Mesendoderm (in vitro differentiated cells): ENCODE data around the gene KRT2.

Source experiments
- DNase-seq: peaks from one replicate; pipeline ENCODE4 v3.0.0; 2013
- H2AK5ac ChIP-seq: 2 replicates; pipeline ENCODE4 v1.6.1; 2013; ENCODE audit warnings: low read length, inconsistent platforms
- H2BK120ac ChIP-seq: 2 replicates; pipeline ENCODE4 v1.6.1; 2013; ENCODE audit warnings: low read depth, mild to moderate bottlenecking, low read length, moderate library complexity, mixed read lengths
- H2BK15ac ChIP-seq: replicated peaks from 2 replicates; pipeline ENCODE4 v1.6.1; 2013; ENCODE audit warnings: low read depth, mild to moderate bottlenecking, moderate library complexity
- H2BK5ac ChIP-seq: 2 replicates; pipeline ENCODE4 v1.6.1; 2013; ENCODE audit warnings: low read length, inconsistent platforms
- H3K18ac ChIP-seq: 2 replicates; pipeline ENCODE4 v1.6.1; 2013; ENCODE audit warnings: mild to moderate bottlenecking, low read length, mixed read lengths
- H3K23ac ChIP-seq: one replicate; pipeline ENCODE4 v1.6.1; 2013; ENCODE audit warnings: low read length
- H3K27ac ChIP-seq: 2 replicates; pipeline ENCODE4 v1.5.1; 2013; ENCODE audit warnings: low read depth, mild to moderate bottlenecking, inconsistent platforms, low read length, moderate library complexity
- H3K27me3 ChIP-seq: 2 replicates; pipeline ENCODE4 v1.6.1; 2013; ENCODE audit warnings: low read length, control low read depth, mild to moderate bottlenecking, inconsistent platforms; ENCODE audit not compliant: insufficient read depth, poor library complexity
- H3K36me3 ChIP-seq: 2 replicates; pipeline ENCODE4 v1.6.1; 2013; ENCODE audit warnings: low read length, inconsistent platforms; ENCODE audit not compliant: control insufficient read depth, insufficient read depth
- H3K4ac ChIP-seq: one replicate; pipeline ENCODE4 v1.6.1; 2013; ENCODE audit warnings: low read depth, mild to moderate bottlenecking, low read length, moderate library complexity
- H3K4me1 ChIP-seq: 2 replicates; pipeline ENCODE4 v1.6.1; 2013; ENCODE audit warnings: low read depth, low read length, inconsistent platforms; ENCODE audit not compliant: control insufficient read depth
- H3K4me2 ChIP-seq: 2 replicates; pipeline ENCODE4 v1.6.1; 2013; ENCODE audit warnings: low read length
- H3K4me3 ChIP-seq: 2 replicates; pipeline ENCODE4 v1.5.1; 2013; ENCODE audit warnings: mild to moderate bottlenecking, low read length
- H3K56ac ChIP-seq: one replicate; pipeline ENCODE4 v1.6.1; 2013; ENCODE audit warnings: low read length
- H3K79me1 ChIP-seq: 2 replicates; pipeline ENCODE4 v1.6.1; 2013; ENCODE audit warnings: low read length, inconsistent platforms
- H3K79me2 ChIP-seq: 2 replicates; pipeline ENCODE4 v1.6.1; 2013; ENCODE audit warnings: mild to moderate bottlenecking, low read length; ENCODE audit not compliant: control insufficient read depth, insufficient read depth
- H3K9ac ChIP-seq: 2 replicates; pipeline ENCODE4 v1.6.1; 2013; ENCODE audit warnings: low read length, inconsistent platforms
- H4K5ac ChIP-seq: one replicate; pipeline ENCODE4 v1.6.1; 2013; ENCODE audit warnings: low read length
- H4K8ac ChIP-seq: one replicate; pipeline ENCODE4 v1.6.1; 2013; ENCODE audit warnings: low read depth, mild to moderate bottlenecking, control low read depth, low read length, moderate library complexity
- WGBS: extraction: QIAGEN DNeasy Blood & Tissue Kit; methylation state at CpG from one replicate; pipeline ENCODE4 v1.1.7; 2013; ENCODE audit warnings: low lambda C conversion rate, missing lambda C conversion rate; ENCODE audit not compliant: insufficient coverage; ENCODE audit errors: extremely low coverage; 5-methylcytosine and 5-hydroxymethylcytosine counted together

Gene KRT2

DNA sequence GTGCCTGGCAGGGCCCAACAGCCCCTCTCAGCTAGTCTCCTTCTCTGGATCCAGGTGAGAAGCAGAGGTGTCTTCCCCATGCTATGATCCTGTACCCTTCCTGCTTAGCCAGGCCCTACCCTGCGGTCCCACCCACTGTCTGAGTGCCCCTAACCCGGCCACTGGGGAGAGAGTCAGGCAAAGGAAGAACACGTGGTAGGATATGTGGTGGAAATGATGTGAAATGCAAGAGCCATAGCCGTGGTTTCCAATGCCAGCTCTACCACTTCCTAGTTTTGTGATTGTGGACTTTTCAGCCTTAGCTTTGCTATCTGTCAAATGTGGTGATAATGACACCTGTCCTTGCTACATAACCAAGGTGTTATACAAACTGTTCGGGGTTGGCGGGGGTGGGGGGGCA lies 15.8 kb downstream of the KRT2 start:
- Histone ChIP-seq H3K79me2 (no peaks in the 10 kb centered on the region), H3K79me1 (no peaks in the 10 kb centered on the region), H3K4me2 (no peak overlapping the region), H3K27ac (no peak overlapping the region), H3K18ac (no peak overlapping the region), H3K4me1 (no peaks in the 10 kb centered on the region), H2BK15ac (no peak overlapping the region), H3K23ac (no peak overlapping the region), H4K8ac (no peak overlapping the region), H3K36me3 (no peaks in the 10 kb centered on the region), H3K27me3 (no peaks in the 10 kb centered on the region), H3K56ac (no peak overlapping the region), H4K5ac (no peak overlapping the region), H3K4ac (no peak overlapping the region), H2AK5ac (no peak overlapping the region), H2BK5ac (no peak overlapping the region), H3K9ac (no peak overlapping the region), H3K4me3 (no peak overlapping the region), H2BK120ac (no peak overlapping the region)
- DNase-seq: no peak
- WGBS: no CpG with 5 or more reads among the region's 6 CpGs

DNA sequence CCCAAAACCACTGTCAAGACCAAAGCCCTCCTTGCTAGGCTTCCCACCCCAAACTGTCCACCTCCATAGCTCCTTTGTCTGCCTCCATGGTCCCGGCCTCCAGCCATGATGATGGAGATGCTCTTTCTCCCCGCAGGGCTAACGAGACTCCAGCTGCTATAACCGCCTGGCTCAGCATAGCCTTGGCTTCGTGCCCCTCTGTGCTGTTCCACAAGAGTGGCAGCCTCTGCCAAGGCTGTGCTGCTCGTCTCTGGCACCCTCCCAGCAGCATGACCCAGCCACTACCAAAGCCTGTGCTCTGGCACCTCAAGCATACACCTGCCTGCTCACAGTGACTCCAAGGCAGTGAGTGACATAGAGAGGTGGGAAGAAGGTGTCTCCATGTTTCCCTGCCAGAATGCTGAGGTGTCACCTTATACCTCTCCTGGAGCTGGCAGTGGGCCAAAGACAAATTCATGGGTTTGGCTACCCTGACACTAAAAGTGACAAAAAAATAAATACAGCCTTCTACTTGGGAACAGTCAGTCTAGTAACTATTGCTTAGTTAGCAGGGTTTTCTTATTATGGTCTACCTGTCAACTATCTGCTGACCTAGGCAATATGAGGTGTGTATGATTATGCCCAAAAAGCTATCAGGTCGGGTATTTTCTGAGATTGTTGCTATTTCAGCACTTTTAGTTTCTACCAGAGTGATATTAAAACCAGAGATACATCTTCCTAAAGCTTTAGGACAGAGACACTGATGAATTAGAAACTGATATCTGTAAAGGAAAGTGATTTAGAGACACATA lies 17.6 kb downstream of the KRT2 start:
- H4K8ac ChIP-seq: no peak overlapping the region
- no peak overlapping the region for H3K56ac ChIP-seq
- H3K79me2 ChIP-seq: no peaks in the 10 kb centered on the region
- no peak overlapping the region for H2BK5ac ChIP-seq
- no peak overlapping the region for H3K18ac ChIP-seq
- no peaks in the 10 kb centered on the region for H3K4me1 ChIP-seq
- DNase-seq: no peak
- H4K5ac ChIP-seq: no peak overlapping the region
- H2AK5ac ChIP-seq: no peak overlapping the region
- no peak overlapping the region for H3K4ac ChIP-seq
- no peaks in the 10 kb centered on the region for H3K27me3 ChIP-seq
- WGBS: no CpG with 5 or more reads among the region's 7 CpGs
- no peak overlapping the region for H3K23ac ChIP-seq
- no peak overlapping the region for H3K4me2 ChIP-seq
- no peaks in the 10 kb centered on the region for H3K36me3 ChIP-seq
- no peaks in the 10 kb centered on the region for H3K79me1 ChIP-seq
- no peak overlapping the region for H2BK120ac ChIP-seq
- H3K4me3 ChIP-seq: no peak overlapping the region
- no peak overlapping the region for H3K27ac ChIP-seq
- no peak overlapping the region for H2BK15ac ChIP-seq
- H3K9ac ChIP-seq: no peak overlapping the region

DNA sequence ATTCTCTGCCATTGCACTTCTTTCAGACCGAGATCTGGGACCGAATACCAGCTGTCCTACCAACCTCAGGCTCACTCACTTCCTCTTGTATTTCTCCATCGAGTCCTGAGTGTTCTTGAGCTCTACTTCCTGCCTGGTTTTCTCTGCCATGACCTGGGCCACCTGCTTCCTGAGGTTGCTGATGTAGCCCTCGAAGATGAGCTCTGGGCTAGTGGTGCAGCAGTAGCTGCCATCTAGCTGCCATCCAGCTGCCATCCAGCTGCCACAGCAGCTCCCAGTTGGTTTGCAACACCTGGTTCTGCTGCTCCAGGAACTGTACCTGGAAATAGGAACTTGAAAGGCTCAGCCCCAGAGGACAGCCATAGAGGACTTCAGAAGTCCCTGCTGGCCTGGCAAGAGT lies 18.6 kb downstream of the KRT2 start:
- no peak overlapping the region for H3K18ac ChIP-seq
- H2BK120ac ChIP-seq: no peak overlapping the region
- H3K27ac ChIP-seq: no peak overlapping the region
- no peak overlapping the region for H3K4ac ChIP-seq
- H3K9ac ChIP-seq: no peak overlapping the region
- H3K27me3 ChIP-seq: no peaks in the 10 kb centered on the region
- no peaks in the 10 kb centered on the region for H3K79me2 ChIP-seq
- no peaks in the 10 kb centered on the region for H3K79me1 ChIP-seq
- DNase-seq: no peak
- H2AK5ac ChIP-seq: no peak overlapping the region
- H3K4me3 ChIP-seq: no peak overlapping the region
- no peaks in the 10 kb centered on the region for H3K36me3 ChIP-seq
- H3K4me2 ChIP-seq: no peak overlapping the region
- no peak overlapping the region for H3K23ac ChIP-seq
- H2BK5ac ChIP-seq: no peak overlapping the region
- no peak overlapping the region for H4K5ac ChIP-seq
- no peak overlapping the region for H4K8ac ChIP-seq
- H3K4me1 ChIP-seq: no peaks in the 10 kb centered on the region
- H2BK15ac ChIP-seq: no peak overlapping the region
- WGBS: no CpG with 5 or more reads among the region's 4 CpGs
- H3K56ac ChIP-seq: no peak overlapping the region

DNA sequence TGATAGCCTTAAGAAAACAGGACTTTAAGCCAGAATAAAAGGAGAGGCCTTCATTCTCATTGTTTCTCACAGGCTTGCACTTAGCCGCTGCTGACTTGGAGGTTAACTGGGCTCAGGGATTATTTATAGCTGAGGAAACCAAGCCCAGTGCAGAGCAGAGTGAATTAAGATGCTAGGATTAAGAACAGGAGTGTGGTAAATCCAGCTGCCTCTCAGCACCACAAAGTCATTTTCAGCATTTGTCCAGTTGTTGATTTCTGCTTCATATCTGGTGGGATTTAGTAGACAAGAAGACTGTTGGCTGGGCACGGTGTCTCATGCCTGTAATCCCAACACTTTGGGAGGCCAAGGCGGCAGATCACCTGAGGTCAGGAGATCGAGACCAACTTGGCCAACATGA lies 19.4 kb downstream of the KRT2 start:
- H2AK5ac ChIP-seq: no peak overlapping the region
- no peak overlapping the region for H4K5ac ChIP-seq
- no peak overlapping the region for H2BK120ac ChIP-seq
- H3K18ac ChIP-seq: no peak overlapping the region
- no peaks in the 10 kb centered on the region for H3K79me1 ChIP-seq
- H3K36me3 ChIP-seq: no peaks in the 10 kb centered on the region
- no peak overlapping the region for H3K4ac ChIP-seq
- no peaks in the 10 kb centered on the region for H3K79me2 ChIP-seq
- no peak overlapping the region for H4K8ac ChIP-seq
- no peak overlapping the region for H2BK15ac ChIP-seq
- WGBS: no CpG with 5 or more reads among the region's 4 CpGs
- H3K4me2 ChIP-seq: no peak overlapping the region
- no peak overlapping the region for H2BK5ac ChIP-seq
- H3K27me3 ChIP-seq: no peaks in the 10 kb centered on the region
- no peak overlapping the region for H3K4me3 ChIP-seq
- H3K4me1 ChIP-seq: no peaks in the 10 kb centered on the region
- no peak overlapping the region for H3K27ac ChIP-seq
- no peak overlapping the region for H3K23ac ChIP-seq
- no peak for DNase-seq
- H3K56ac ChIP-seq: no peak overlapping the region
- H3K9ac ChIP-seq: no peak overlapping the region

DNA sequence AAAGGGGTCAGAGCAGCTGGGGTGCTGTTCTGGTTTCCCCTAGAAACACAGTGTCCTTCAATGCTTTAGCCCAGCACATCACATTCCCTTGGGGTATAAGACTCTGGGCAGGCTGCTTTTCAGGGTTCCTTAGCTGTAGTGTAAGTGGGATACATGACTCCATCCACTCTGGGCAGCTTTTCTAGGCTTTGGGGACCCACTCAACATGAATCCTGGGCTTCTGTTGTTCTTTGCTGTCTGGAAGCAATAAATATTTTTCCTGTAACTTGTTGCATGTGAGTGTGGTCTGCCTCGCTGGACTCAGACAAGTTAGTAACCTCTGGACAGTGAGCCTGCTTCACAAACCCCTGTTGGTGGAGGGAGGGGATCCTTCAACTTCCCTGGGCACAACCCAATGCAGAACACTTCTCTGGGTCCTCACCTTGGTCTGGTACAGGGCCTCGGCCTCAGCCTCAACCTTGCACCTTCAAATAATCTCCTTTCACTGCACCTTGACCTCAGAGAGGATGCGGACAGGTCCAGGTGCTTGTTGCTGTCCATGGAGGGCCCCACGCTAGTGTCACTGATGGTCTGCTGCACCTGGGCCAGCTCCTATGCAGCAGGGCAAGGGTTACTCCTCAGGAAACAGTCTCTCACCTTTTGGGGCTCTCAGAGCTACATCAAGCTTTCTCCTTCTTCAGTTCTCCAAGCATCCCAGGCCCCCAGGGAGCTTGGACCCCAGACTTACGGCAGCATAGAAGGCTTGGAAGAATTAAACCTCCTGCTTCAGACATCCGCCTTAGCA lies 20.1 kb downstream of the KRT2 start:
- WGBS: no CpG with 5 or more reads among the region's 6 CpGs
- DNase-seq: no peak
- Histone ChIP-seq H4K5ac (no peak overlapping the region), H3K79me2 (no peaks in the 10 kb centered on the region), H3K36me3 (no peaks in the 10 kb centered on the region), H2BK5ac (no peak overlapping the region), H3K79me1 (no peaks in the 10 kb centered on the region), H3K9ac (no peak overlapping the region), H3K18ac (no peak overlapping the region), H3K23ac (no peak overlapping the region), H3K27me3 (no peaks in the 10 kb centered on the region), H2AK5ac (no peak overlapping the region), H3K4ac (no peak overlapping the region), H4K8ac (no peak overlapping the region), H2BK15ac (no peak overlapping the region), H3K4me2 (no peak overlapping the region), H3K4me3 (no peak overlapping the region), H3K27ac (no peak overlapping the region), H2BK120ac (no peak overlapping the region), H3K56ac (no peak overlapping the region), H3K4me1 (no peaks in the 10 kb centered on the region)
